Epidermal melanocyte (primary cell): ENCODE results near the gene USF3.

Experiments used
- DNase-seq: peaks from one replicate; pipeline ENCODE4 v3.0.0; 2011; ENCODE audit warnings: low spot score; ENCODE audit not compliant: insufficient read length

The USF3 gene

DNA sequence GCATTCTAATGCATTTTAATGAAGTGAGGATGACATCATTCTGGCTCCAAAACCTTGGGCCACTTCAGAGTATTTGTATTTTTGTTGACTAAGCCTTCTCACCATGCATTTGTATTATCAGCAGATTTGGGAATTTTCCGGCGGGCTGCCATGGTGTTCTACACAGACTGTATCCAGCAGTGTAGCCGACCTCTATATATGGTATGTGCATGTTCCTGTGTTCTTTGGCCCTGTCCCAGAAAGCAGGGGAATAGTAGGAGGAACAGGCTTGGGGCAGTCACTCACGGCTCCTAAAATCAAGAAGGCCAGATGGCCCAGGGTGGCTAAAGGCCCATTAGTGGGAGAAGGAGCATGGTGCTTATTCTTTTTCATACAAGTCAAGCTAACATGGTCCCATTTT is 80.5 kb downstream of the USF3 start:
- DNase-seq, result no peak

DNA sequence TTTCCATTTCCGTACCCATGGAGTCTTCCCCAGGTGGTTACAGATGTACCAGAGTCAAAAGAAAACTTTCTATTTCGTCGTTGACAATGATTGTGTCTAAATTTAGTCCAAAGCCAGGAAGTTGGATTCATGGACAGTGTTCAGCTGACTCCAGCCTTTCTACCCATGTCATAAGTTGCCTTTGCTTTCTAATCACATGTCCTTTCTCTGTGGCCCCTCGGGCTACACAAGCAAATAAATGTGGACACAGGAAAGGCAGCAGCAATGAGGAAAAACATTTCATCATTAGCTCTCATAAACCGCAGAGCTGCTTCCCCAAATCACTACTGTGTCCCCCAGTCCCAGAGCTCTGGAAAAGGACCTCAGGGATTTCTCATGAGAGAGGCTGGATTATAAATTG is 82.0 kb downstream of the USF3 start:
- peak; percentile 51 for DNase-seq

DNA sequence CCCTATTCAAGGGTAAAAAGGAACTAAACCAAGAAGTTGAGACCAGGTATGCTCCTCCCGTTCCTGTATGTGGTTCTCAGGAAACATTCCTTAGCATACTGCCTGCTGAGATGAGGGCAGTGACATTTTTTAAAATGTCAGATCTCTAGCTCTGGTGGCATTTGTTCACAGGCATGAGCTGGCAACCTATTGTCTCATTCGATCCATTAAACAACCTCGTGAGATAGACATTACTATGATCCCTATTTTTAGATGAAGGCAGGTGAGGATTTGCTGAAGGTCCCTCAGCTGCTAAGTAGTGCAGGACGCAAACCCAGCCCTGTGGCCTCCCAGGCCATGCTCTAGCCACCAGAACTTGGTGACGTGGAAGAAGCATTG is 89.2 kb downstream of the USF3 start:
- DNase-seq, result no peak

DNA sequence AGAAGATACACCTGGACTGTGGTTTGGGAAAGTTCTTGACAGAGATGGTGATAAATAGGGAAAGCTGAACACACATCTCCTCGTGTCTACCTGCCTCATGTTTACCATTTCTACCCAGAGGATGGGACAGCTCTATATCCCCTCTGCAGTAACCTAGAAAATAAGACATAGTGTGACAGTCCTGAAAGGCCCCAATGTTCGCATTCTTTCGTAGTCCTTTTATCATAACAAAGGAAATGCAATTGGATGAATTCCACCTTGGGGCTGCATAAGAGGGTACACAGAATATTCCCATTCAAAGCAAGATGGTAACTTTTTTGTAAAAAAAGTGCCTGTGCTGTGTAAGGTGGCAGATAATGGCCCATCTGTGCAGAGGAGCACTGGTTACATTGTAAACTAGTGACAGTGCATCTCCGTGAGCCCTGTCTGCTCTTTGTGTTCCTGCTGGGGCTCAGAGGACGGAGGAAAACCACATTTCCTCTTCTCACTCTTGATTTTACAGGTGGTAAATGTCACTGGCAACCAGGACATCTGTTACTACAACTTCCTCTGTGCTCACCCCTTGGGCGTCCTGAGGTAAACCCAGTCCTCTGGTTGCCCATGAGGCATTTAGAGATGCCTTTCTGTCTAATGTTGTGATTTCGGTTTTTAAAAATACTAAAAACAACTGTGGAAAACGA is 89.8 kb downstream of the USF3 start:
- no peak for DNase-seq

DNA sequence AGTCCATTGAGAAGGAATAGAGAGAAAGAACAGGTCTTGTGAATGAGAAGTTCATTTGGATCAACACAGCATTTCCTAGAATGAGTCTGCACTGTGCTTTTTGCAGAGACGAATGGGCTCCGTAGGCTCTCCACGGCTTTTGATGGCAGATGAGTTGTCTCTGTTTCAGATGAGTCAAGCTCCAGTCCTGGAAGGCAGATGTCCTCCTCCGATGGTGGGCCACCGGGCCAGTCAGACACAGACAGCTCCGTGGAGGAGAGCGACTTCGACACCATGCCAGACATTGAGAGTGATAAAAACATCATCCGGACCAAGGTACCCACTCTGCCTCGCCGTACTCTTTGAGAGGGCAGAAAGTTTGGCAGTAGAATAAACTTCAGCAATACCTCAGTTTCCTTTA is 93.6 kb downstream of the USF3 start:
- no peak for DNase-seq

DNA sequence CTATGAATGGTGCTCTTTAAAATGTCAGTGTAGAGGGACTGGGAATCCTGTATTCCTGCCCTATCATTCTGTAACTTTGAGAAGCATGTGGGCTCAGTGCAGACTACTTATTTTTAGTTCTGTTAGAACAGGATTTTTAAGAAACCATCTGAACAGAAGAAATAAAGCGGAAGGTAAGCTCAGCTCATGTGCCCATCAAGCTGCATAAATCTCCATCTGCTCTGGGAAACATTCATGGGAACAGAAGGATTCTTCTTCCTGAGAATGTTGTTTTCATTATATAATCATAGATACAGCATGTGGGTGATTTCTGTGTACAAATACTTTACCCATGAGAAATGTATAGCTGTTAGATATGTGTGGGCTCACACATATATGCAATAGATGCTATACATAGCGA is 94.2 kb downstream of the USF3 start:
- DNase-seq, result no peak

DNA sequence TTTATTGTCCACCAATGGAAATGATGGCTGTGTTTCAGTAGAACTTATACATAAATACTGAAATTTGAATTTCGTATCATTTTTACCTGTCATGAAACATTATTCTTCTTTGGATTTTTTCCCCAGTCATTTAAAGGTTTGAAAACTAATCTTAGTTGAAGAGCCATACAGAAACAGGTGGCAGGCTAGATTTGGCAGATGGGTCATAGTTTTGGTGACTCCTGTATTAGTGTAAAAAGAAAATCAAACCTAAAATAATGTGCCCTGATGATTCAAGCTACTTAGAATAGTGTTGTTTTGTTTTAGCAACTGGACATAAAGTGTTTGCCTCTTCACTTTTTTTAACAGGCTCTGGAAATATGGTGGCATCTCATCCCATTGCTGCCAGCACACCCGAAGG is 95.2 kb downstream of the USF3 start:
- no peak for DNase-seq

DNA sequence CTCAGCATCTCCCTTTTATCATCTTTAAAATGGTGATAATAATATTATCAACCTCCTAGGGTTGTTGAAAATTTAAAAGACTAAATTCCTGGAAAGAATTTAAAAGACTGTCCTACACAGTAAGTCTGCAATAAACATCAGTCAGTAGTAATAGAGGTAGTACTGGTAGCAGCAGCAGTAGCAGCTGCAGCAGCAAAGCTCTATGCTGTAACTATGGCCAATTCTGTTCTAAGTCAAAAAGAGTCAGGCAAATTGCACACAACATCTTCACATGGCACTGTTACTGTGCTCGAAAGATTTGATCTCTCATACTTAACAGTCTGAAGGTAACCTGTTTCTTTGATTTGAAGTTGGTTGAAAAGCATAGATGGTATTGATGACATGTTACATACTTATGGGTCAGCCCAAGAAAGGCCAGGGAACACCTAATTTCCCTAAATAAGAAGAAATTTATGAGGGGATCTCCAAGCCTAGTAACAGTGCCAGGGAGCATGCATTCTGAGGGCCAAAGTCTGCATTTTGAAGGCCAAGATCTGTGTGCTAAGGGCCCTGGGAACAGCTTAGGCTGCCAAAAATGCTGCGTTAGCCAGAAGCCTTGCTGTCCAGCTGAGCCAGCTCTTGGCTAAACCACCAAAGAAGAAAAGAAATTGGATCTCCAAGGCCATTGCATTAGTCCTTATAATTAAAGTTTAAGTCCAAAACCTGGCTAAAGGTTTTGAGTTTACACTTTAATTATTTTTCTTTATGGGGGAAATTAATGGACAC is 95.8 kb downstream of the USF3 start:
- no peak for DNase-seq
